ENCODE measurements around the gene RPH3AL. TPM values are rescaled to one million over a fixed set of nuclear protein-coding genes. Genes with fewer than 3 reads are reported as not detected.
A peak's percentile ranks its signal among the peaks of the same experiment; 100 is the strongest.

RPH3AL gene
- total and polyA plus RNA-seq, 2 donors from 2014 or later = 18.1 to 55.9 TPM

GRCh38 chr17:356671-357434 is 4.2 kb upstream of the RPH3AL start:
- FAIRE-seq (no peak), DNase-seq (peak in 1 of 5 donors; percentile 51)
- intact Hi-C loops (cut with DNase I) = no loop called here
- TF ChIP-seq CTCF (IDR thresholded peaks at IDR 0.05; ENCODE audit: borderline replicate concordance, extremely low read depth, insufficient read depth) = no peak
- Histone ChIP-seq H3K27me3 (ENCODE audit: control insufficient read depth, insufficient read depth, low read length) (no peaks in the 10 kb centered on the region), H3K36me3 (ENCODE audit: control insufficient read depth in 2 of 3, insufficient read depth in 3 of 3, low read length in 3 of 3) (no peaks in the 10 kb centered on the region), H3K9me3 (ENCODE audit: control insufficient read depth in 2 of 3, insufficient read depth in 1 of 3, low read length in 3 of 3) (no peaks in the 10 kb centered on the region), H3K9ac (ENCODE audit: low read length in 3 of 3) (no peak overlapping the region), H3K27ac (ENCODE audit: low read depth in 2 of 2, low read length in 2 of 2) (no peak overlapping the region), H3K4me3 (ENCODE audit: low read length in 3 of 3) (no peak overlapping the region), H3K4me1 (ENCODE audit: control insufficient read depth in 2 of 3, insufficient read depth in 2 of 3, low read depth in 1 of 3, low read length in 3 of 3) (peaks cover 4 to 32% (median 26%) of the 10 kb centered on the region in 3 donors)

- Histone ChIP-seq H3K27me3 (ENCODE audit: control insufficient read depth, insufficient read depth, low read length) (no peaks in the 10 kb centered on the region), H3K4me1 (ENCODE audit: control insufficient read depth in 2 of 3, insufficient read depth in 2 of 3, low read depth in 1 of 3, low read length in 3 of 3) (peaks cover 10 to 51% (median 43%) of the 10 kb centered on the region in 3 donors), H3K27ac (ENCODE audit: low read depth in 2 of 2, low read length in 2 of 2) (peak overlapping the region; percentile 53 to 96), H3K4me3 (ENCODE audit: low read length in 3 of 3) (no peak overlapping the region), H3K36me3 (ENCODE audit: control insufficient read depth in 2 of 3, insufficient read depth in 3 of 3, low read length in 3 of 3) (no peaks in the 10 kb centered on the region), H3K9me3 (ENCODE audit: control insufficient read depth in 2 of 3, insufficient read depth in 1 of 3, low read length in 3 of 3) (no peaks in the 10 kb centered on the region), H3K9ac (ENCODE audit: low read length in 3 of 3) (no peak overlapping the region)
- FAIRE-seq (no peak), DNase-seq (peak; percentile 70 to 87 (median 75))
- intact Hi-C loops (cut with DNase I) = no loop called here
- no peak for TF ChIP-seq CTCF (IDR thresholded peaks at IDR 0.05; ENCODE audit: borderline replicate concordance, extremely low read depth, insufficient read depth)
Observed at GRCh38 chr17:354651-355556, 2.3 kb upstream of the RPH3AL start.

GRCh38 chr17:353838-354234 is 1.2 kb upstream of the RPH3AL start:
- H3K27me3 ChIP-seq (ENCODE audit: control insufficient read depth, insufficient read depth, low read length) = no peaks in the 10 kb centered on the region
- H3K36me3 ChIP-seq (ENCODE audit: control insufficient read depth in 2 of 3, insufficient read depth in 3 of 3, low read length in 3 of 3) = no peaks in the 10 kb centered on the region
- FAIRE-seq (no peak), DNase-seq (no peak)
- intact Hi-C loops (cut with DNase I) = no loop called here
- peak overlapping the region in 1 of 3 donors; percentile 67 for H3K4me3 ChIP-seq (ENCODE audit: low read length in 3 of 3)
- H3K4me1 ChIP-seq (ENCODE audit: control insufficient read depth in 2 of 3, insufficient read depth in 2 of 3, low read depth in 1 of 3, low read length in 3 of 3) = peaks cover 13 to 59% (median 52%) of the 10 kb centered on the region in 3 donors
- H3K27ac ChIP-seq (ENCODE audit: low read depth in 2 of 2, low read length in 2 of 2) = peak overlapping the region; percentile 96 to 97
- no peaks in the 10 kb centered on the region for H3K9me3 ChIP-seq (ENCODE audit: control insufficient read depth in 2 of 3, insufficient read depth in 1 of 3, low read length in 3 of 3)
- no peak for TF ChIP-seq CTCF (IDR thresholded peaks at IDR 0.05; ENCODE audit: borderline replicate concordance, extremely low read depth, insufficient read depth)
- peak overlapping the region in 2 of 3 donors; percentile 44 to 84 for H3K9ac ChIP-seq (ENCODE audit: low read length in 3 of 3)
